Neural progenitor cell (in vitro differentiated cells): Measurements from ENCODE around the gene OFD1. TPM values are rescaled to one million over a fixed set of nuclear protein-coding genes. Genes with fewer than 3 reads are reported as not detected.
A peak's percentile ranks its signal among the peaks of the same experiment; 100 is the strongest.

Experiments
- DNase-seq: peaks from one replicate; pipeline ENCODE4 v3.0.0-alpha.2; 2016; ENCODE audit warnings: low spot score
- H2AFZ ChIP-seq: fragments of 200-600 bp; sonication (generic); replicated peaks from 2 replicates; pipeline ENCODE4 v1.6.1; 2016; ENCODE audit warnings: antibody characterized with exemption
- H3F3A ChIP-seq: fragments of 200-600 bp; sonication (generic); 2 replicates; pipeline ENCODE4 v1.6.1; 2016; ENCODE audit warnings: antibody characterized with exemption, low read depth
- H3K27ac ChIP-seq: fragments of 200-600 bp; sonication (generic); 2 replicates; pipeline ENCODE4 v1.5.1; 2016; ENCODE audit warnings: mild to moderate bottlenecking
- H3K27me3 ChIP-seq: fragments of 200-600 bp; sonication (generic); 2 replicates; pipeline ENCODE4 v1.6.1; 2016; ENCODE audit warnings: mild to moderate bottlenecking, moderate library complexity
- H3K36me3 ChIP-seq: fragments of 200-600 bp; sonication (generic); 2 replicates; pipeline ENCODE4 v1.5.1; 2016
- H3K4me1 ChIP-seq: fragments of 200-600 bp; sonication (generic); 2 replicates; pipeline ENCODE4 v1.6.1; 2016; ENCODE audit warnings: mixed run types
- H3K4me2 ChIP-seq: fragments of 200-600 bp; sonication (generic); 2 replicates; pipeline ENCODE4 v1.6.1; 2016
- H3K4me3 ChIP-seq: fragments of 200-600 bp; sonication (generic); 2 replicates; pipeline ENCODE4 v1.5.1; 2016
- H3K79me2 ChIP-seq: fragments of 200-600 bp; sonication (generic); 2 replicates; pipeline ENCODE4 v1.6.1; 2016; ENCODE audit warnings: low read depth
- H3K9ac ChIP-seq: fragments of 200-600 bp; sonication (generic); 2 replicates; pipeline ENCODE4 v1.6.1; 2016
- H3K9me3 ChIP-seq: fragments of 200-600 bp; sonication (generic); 2 replicates; pipeline ENCODE4 v1.5.1; 2016; ENCODE audit warnings: low read depth
- H4K20me1 ChIP-seq: fragments of 200-600 bp; sonication (generic); 2 replicates; pipeline ENCODE4 v1.6.1; 2016; ENCODE audit warnings: low read depth
- H3K27ac Mint-ChIP-seq: 3 replicates; pipeline ENCODE4 v1.8.0; 2021; ENCODE audit warnings: mixed read lengths
- H3K27me3 Mint-ChIP-seq: 2 replicates; pipeline ENCODE4 v1.8.0; 2022; ENCODE audit warnings: low read depth, mild to moderate bottlenecking, inconsistent platforms, moderate library complexity, mixed read lengths; ENCODE audit not compliant: insufficient read depth
- H3K36me3 Mint-ChIP-seq: 3 replicates; pipeline ENCODE4 v1.8.0; 2021; ENCODE audit warnings: mixed read lengths
- H3K4me1 Mint-ChIP-seq: 3 replicates; pipeline ENCODE4 v1.8.0; 2021; ENCODE audit warnings: mixed read lengths
- H3K4me3 Mint-ChIP-seq: 3 replicates; pipeline ENCODE4 v1.8.0; 2021; ENCODE audit warnings: mild to moderate bottlenecking, moderate library complexity, mixed read lengths
- H3K9me3 Mint-ChIP-seq: 3 replicates; pipeline ENCODE4 v1.8.0; 2020; ENCODE audit warnings: mixed read lengths
- EZH2 ChIP-seq: fragments of 200-600 bp; sonication (generic); IDR thresholded peaks from 2 replicates; pipeline ENCODE4 v1.6.1; 2017; ENCODE audit warnings: antibody characterized with exemption, mild to moderate bottlenecking, moderate library complexity
- EZH2phosphoT487 ChIP-seq: fragments of 200-600 bp; sonication (generic); IDR thresholded peaks from 2 replicates; pipeline ENCODE4 v1.6.1; 2017; ENCODE audit warnings: antibody characterized with exemption
- total RNA-seq: library from RNA; depleted of rRNA; stranded (reverse); fragments of >200 nt; gene quantifications from 2 replicates; pipeline ENCODE4 v1.2.3, GENCODE V29; 2015; ENCODE audit warnings: low replicate concordance
- TF ChIP-seq, protein P1 (sequence below): fragments of 200-600 bp; sonication (generic); IDR thresholded peaks from 2 replicates; pipeline ENCODE4 v1.5.1; 2017; ENCODE audit warnings: antibody characterized with exemption, mild to moderate bottlenecking

OFD1 gene
- total RNA-seq, 1 donor from 2014 or later, result 36.0 TPM

DNA sequence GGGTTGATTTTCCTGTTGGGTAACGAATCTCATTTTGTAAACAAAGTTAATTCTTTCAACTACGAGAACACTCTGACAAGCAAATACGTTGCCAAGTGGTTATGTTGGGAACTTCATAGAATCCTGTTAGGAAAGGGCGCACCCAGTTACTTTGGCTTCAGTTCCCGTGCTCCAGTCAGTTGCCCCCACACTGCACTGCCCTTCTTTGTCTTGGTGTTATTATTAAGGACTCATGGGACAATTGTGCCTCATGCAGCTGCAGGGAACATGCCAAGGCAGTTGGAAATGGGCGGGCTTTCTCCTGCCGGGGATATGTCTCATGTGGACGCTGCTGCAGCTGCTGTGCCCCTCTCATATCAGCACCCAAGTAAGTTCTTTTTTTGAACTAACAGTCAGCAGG lies 28.9 kb downstream of the OFD1 start:
- peak overlapping the region; percentile 48 for H3K27ac Mint-ChIP-seq
- H3K27me3 Mint-ChIP-seq, result peaks cover 2% of the 10 kb centered on the region
- Histone ChIP-seq H3K9ac (no peak overlapping the region), H3K4me3 (no peak overlapping the region), H3K9me3 (no peaks in the 10 kb centered on the region), H3K79me2 (no peaks in the 10 kb centered on the region), H3K36me3 (peaks cover 10% of the 10 kb centered on the region), H2AFZ (no peak overlapping the region), H3F3A (peaks cover 12% of the 10 kb centered on the region), H3K4me1 (peaks cover 28% of the 10 kb centered on the region), H3K4me2 (no peak overlapping the region), H3K27me3 (no peaks in the 10 kb centered on the region), H3K27ac (peak overlapping the region; percentile 79), H4K20me1 (no peaks in the 10 kb centered on the region)
- DNase-seq, result peak; percentile 25
- no peaks in the 10 kb centered on the region for H3K9me3 Mint-ChIP-seq
- no peak for TF ChIP-seq EZH2
- no peak for TF ChIP-seq EZH2phosphoT487
- TF ChIP-seq, protein P1, sequence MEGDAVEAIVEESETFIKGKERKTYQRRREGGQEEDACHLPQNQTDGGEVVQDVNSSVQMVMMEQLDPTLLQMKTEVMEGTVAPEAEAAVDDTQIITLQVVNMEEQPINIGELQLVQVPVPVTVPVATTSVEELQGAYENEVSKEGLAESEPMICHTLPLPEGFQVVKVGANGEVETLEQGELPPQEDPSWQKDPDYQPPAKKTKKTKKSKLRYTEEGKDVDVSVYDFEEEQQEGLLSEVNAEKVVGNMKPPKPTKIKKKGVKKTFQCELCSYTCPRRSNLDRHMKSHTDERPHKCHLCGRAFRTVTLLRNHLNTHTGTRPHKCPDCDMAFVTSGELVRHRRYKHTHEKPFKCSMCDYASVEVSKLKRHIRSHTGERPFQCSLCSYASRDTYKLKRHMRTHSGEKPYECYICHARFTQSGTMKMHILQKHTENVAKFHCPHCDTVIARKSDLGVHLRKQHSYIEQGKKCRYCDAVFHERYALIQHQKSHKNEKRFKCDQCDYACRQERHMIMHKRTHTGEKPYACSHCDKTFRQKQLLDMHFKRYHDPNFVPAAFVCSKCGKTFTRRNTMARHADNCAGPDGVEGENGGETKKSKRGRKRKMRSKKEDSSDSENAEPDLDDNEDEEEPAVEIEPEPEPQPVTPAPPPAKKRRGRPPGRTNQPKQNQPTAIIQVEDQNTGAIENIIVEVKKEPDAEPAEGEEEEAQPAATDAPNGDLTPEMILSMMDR, result no peak
- peaks cover 9% of the 10 kb centered on the region for H3K36me3 Mint-ChIP-seq
- H3K4me3 Mint-ChIP-seq, result no peak overlapping the region
- H3K4me1 Mint-ChIP-seq, result peaks cover 22% of the 10 kb centered on the region

DNA sequence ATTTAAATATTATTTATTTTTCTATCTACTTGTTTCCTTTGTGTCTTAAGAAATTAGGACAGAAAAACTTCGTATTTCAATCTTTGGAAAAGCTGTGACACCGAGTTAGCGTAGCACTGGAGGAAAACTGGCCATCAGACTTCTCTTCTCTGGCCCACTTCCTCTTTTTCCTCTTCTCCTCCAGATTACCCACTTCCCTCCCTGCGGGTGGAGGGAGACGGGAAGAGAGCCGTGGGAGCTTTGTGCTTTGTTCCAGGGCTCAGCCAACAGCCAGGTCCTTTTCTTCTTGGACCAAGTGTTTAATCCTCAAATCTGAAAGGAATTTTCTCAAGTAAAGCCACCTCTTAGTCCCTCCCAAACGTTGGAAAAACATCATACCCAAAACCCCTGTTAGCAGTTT lies 29.7 kb downstream of the OFD1 start:
- Histone ChIP-seq H3F3A (peaks cover 12% of the 10 kb centered on the region), H3K4me2 (peak overlapping the region; percentile 22), H3K27ac (peak overlapping the region; percentile 79), H3K9me3 (no peaks in the 10 kb centered on the region), H3K4me1 (peaks cover 28% of the 10 kb centered on the region), H3K4me3 (no peak overlapping the region), H3K79me2 (no peaks in the 10 kb centered on the region), H2AFZ (no peak overlapping the region), H3K9ac (no peak overlapping the region), H3K36me3 (peaks cover 15% of the 10 kb centered on the region), H4K20me1 (no peaks in the 10 kb centered on the region), H3K27me3 (no peaks in the 10 kb centered on the region)
- H3K4me1 Mint-ChIP-seq, result peaks cover 22% of the 10 kb centered on the region
- no peaks in the 10 kb centered on the region for H3K9me3 Mint-ChIP-seq
- H3K4me3 Mint-ChIP-seq, result no peak overlapping the region
- no peak overlapping the region for H3K27ac Mint-ChIP-seq
- peaks cover 9% of the 10 kb centered on the region for H3K36me3 Mint-ChIP-seq
- peaks cover 2% of the 10 kb centered on the region for H3K27me3 Mint-ChIP-seq
- TF ChIP-seq EZH2 (no peak), EZH2phosphoT487 (no peak)
- TF ChIP-seq, protein P1, result no peak
- peak; percentile 52 for DNase-seq

DNA sequence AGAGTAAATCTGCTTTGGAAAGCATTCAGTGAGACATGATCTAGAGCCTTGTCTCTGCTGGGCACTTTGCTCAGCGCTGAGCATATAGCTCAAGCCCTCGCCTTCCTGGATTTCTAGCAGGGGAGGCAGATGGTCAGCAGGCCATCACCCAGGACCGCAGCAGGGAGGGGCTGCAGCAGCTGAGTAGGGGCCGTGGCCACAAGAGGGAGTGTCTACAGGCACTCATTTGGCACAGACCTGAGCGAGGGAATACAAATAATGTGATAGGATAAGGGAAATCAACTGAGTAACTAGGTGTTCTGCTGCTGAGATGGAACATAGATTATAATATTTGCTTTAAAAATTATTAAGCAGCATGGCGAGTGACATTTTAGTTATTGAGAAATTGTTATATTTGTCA lies 30.2 kb downstream of the OFD1 start:
- H3K9me3 Mint-ChIP-seq, result no peaks in the 10 kb centered on the region
- no peak overlapping the region for H3K27ac Mint-ChIP-seq
- Histone ChIP-seq H3F3A (peaks cover 12% of the 10 kb centered on the region), H3K9me3 (no peaks in the 10 kb centered on the region), H3K4me2 (peak overlapping the region; percentile 22), H3K27ac (peak overlapping the region; percentile 79), H3K4me3 (no peak overlapping the region), H3K27me3 (no peaks in the 10 kb centered on the region), H3K4me1 (peaks cover 28% of the 10 kb centered on the region), H3K36me3 (peaks cover 15% of the 10 kb centered on the region), H2AFZ (no peak overlapping the region), H3K9ac (no peak overlapping the region), H3K79me2 (no peaks in the 10 kb centered on the region), H4K20me1 (no peaks in the 10 kb centered on the region)
- no peak overlapping the region for H3K4me3 Mint-ChIP-seq
- peak; percentile 71 for DNase-seq
- peaks cover 12% of the 10 kb centered on the region for H3K36me3 Mint-ChIP-seq
- H3K4me1 Mint-ChIP-seq, result peaks cover 22% of the 10 kb centered on the region
- H3K27me3 Mint-ChIP-seq, result peaks cover 2% of the 10 kb centered on the region
- TF ChIP-seq EZH2 (no peak), EZH2phosphoT487 (no peak)
- TF ChIP-seq, protein P1, result peak; percentile 55
